ENCODE results near the gene SATB2.

Gene SATB2

DNA sequence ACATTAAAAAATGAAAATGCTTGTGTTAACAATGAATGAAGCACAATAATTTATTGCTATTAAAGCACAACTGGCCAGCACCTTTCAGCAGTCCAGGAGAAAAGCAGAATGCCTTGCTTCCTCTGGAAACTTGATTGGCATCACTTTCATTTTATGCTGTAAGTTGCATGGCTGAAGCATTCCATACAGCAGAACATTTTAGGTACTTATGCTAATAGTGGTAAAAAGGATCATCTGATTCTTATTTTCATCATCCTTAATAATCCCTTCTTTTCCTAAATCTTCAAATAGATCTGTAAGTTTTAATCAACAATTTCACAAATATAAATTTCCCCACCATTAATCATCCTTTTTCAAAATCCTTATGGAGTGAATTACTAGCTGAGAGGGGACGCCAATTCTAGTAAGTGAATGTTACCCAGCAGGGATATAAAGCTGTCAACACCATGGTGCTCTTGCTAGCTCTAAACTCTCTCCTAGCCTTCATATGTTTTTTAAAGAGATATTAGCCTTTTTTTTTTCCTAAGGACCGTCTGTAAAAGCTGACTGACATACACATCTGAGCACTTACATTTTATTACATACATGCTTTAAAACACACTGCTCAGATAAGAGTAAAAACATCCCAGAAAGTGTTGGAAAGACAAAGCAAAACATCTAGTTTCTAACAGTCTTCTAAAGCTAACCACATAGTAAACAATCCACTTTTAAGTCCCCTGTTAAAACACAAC is 5.3 kb downstream of the SATB2 start:
- DNase-seq, result peak; percentile 35

DNA sequence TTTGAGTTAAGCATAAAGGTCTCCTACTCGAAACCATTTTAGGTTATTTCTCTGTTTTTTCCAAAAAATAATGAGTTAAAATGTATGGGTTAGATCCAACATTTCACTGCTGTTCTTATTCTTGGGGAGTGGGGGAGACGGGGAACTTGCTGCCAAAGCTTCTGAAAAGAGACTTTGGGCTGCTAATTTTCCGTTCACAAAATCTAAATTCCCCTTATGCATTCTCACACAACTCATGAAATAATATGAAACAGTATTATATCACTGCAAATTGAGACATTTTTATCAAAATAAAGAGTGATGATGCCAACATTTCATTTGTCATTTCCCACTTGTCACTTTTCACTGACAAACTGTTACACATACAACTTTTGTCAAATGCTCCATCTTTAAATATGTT is 7.8 kb downstream of the SATB2 start:
- no peak for DNase-seq

DNA sequence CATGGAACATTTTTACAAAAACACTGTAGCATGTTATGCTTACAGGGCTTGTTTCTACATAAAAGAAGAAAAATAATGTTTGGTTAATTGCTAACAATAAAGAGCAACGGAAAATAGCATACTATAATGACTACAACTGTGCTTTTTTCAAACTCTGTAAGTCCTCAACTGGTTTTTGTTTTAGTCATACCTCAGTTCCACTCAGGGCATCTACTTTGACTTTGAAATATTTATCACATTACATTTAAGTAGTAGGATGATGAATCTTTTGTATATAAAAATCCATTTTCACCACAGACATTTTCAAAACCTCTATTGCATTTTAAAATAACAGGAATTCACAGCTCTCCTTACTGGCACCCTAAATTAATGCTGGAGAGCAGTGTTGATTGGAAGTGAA is 8.3 kb downstream of the SATB2 start:
- no peak for DNase-seq

GRCh38 chr2:199446996-199447576 is 10.7 kb downstream of the SATB2 start:
- DNase-seq, result no peak

DNA sequence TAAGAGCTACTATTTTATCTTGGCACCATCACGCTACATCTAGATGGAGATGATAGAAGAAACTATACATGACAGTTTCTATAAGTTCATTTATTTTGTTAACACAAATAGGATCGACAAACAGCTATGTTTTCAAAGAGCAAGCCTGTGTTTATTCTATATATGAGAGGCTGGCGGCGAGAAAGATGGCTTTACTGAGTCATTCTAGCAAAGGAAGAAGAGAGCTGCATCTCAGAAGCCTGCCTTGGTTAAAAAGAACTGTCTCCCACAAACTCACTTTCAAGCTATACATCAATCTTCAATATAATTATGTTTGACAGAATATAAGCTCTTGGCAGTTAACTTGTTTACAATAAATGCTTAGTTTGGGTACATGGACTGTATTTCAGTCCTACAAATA is 13.0 kb downstream of the SATB2 start:
- DNase-seq, result no peak

- DNase-seq, result no peak
Measured at GRCh38 chr2:199443589-199444130, 14.1 kb downstream of the SATB2 start.

DNA sequence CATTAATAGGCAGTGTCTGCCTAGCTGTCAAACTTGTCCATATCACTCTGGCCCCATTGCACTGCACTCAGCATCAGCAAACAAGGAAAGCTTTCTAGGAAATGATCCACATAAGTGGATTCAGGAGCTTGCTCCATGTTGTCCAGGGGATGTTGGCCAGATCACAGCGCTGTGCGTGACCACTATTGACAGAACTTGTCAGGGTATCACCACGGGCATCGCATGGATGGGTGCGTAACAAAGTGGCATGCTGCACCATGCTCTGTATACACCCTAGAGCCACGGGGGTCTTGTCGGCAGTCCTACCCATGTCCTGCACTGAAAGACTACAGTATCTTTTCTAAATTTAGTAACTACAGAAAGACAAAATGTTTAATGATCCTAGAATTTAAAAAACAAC is 15.6 kb downstream of the SATB2 start:
- no peak for DNase-seq

DNA sequence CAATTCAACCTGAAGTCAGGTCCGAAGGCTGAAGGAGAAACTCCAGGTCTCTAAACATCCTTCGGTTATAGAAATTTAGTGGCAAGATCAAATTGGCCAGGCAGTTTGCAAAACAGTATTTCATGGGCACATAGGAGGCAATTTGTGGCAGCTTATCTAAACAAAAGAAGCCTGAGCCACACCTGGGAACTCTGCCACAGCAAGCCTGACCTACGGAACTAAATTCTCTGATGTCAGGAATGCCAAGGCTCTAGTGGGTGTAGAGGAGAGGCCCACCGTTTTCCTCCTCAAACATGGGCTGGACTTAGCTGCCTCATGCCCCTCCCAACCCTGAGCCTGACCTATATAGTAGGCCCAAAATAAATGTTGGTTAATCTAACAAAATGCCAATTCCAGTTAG is 16.0 kb downstream of the SATB2 start:
- DNase-seq, result no peak

DNA sequence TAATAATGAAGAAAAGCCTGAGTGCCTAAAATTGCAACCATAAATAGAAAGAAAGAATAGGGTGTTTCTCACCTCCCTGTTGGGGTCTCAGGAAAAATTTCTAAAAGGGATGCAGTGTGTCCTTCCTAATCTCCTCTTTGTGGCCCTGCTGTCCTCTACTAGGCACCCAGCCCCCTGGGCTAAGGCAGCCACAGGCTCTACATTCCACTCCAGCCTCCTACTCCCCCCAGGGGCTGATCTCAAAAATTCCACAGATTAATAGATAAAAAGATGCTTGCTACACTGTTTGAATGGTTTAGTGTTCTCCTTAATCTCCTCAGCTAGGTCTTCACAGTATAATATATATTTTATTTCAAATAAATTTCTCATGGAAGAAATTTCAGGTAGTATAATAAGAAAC is 17.6 kb downstream of the SATB2 start:
- DNase-seq, result no peak

DNA sequence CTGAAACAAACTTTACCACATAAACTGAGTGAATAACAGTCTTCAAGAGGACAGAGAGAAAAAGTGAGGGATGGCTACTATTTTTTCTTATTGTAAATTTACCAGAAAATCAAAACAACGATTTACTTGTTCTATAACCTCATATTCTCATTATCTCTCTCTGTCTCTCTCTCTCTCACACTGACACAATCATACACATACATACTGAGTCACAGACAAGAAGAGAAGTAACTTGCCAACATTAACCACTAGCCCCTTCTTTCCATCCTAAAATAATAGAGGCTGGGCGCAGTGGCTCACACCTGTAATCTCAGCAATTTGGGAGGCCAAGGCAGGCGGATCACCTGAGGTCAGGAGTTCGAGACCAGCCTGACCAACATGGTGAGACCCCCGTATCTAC is 18.2 kb downstream of the SATB2 start:
- no peak for DNase-seq

DNA sequence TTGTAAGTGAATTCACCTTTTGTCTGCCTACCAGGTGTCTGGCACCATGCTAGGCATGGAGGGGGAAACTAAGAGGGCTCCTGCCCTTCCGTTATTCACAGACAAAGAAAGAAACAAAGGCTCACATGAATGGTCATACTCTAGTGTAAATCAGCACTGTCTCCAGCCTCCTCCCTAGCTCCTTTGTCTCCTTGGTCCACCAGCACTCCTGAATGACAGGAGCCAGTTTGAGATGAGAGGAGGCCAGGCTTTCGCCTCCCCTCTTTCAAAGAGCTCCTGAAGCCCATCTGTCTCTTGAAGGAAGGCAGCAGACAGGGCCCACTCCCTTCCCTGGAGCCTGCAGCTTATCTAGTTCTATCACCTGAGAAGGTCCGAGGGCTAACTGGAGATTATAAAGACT is 18.7 kb downstream of the SATB2 start:
- no peak for DNase-seq

DNA sequence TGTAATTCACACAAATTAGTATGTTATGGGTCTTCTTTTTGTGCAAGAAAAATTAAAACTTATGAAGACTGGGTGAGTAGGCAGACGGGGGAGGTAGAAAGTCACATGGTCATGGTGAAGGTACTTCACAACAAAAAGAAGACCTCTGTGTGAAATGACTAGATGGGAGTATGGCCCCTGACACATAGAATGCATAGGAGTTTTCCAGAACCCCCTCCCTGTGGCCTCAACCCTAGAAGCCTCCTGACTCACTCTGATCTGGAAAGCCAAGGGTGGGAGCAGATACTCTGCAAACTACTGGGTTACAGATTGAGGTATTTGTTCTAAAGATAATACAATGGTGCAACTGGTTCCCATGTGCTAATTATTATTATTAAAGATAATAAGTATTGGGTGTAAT is 23.2 kb downstream of the SATB2 start:
- DNase-seq, result no peak

DNA sequence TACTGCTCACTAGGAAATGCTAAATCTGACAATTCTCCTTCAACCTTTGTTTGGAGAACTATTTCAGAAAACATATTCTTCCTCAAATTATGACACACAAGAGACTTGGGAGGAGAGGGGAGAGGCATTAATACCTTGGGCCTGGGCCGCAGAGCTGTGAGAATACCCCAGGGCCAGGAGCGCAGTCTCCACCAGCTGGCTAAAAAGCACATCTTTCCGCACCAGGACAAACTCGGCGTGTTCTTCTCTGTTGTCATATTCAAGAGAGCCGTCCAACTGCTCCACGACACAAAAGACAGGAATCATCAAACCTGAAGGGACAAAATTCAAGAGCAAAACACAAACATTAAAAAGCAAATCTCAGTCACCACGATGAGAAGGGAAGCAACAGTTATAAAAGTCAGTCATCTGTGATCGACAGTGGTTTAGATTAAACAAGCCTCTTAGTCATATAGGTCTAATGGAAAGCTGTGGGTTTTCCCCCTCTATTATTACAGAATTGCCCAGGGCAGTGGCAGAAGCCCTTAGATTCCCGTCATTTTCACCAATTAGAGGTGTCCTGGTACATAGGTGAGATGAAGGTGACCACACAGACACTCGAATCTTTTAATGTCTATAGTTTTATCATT is 24.4 kb downstream of the SATB2 start:
- peak; percentile 46 for DNase-seq

DNA sequence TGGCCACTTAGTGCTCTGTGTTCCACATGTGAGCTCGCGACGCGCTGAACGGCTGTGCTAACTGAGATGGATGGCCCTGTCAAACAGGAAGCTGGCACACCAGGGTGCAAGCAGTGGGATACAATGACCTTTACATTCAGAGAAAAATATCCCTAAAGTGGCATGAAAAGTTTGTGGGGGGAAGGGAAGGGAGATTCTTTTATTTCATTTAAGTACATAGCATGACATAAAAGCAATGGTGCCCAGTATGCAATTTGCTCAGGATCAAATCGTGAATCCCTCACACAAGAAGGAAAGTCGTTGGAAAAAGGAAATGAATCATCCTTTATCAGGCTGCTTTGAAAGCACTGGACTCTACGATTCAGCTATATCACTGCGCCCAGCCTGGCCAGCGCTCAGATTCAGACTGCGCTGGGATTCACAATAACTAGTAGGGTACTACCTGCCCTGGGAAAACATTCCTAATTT is 26.0 kb downstream of the SATB2 start:
- DNase-seq, result peak; percentile 24

GRCh38 chr2:199430214-199430613 is 27.5 kb downstream of the SATB2 start:
- DNase-seq, result no peak

DNA sequence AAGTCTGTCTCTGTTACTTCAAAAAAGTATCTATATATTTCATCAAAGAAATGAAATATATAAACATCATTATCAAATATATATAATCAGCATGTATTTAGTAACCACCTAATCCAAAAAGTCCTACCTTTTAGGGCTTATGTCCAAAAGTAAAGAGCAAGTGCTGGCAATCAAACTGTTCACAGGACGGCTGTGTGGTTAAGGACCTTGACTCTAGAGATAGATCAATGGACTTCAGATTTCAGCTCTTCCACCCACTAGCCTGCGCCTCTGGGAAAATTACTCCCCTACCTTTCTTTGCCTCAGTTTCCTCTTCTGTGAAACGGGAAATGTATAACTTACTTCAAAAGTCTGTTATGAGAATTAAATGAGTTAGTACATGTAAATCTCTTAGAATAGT is 29.4 kb downstream of the SATB2 start:
- DNase-seq, result no peak

DNA sequence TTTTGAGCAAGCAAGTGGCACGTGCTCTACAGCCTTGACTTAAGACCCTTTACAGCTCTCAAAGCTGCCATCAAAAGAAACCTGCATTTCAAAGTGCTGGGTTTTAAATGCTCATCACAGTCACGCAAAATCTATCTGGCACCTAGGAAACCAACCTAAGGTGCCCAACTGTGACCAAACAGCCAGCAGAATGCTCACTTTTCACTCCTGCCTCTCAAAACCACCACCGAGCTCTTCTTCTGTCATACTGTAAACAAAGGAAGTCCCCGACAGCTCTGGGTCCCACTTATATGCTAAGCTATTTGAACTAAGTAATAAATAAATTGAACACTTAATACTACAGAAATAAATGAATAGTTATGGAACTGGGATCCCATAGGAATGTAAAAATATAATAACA is 33.6 kb downstream of the SATB2 start:
- no peak for DNase-seq

DNA sequence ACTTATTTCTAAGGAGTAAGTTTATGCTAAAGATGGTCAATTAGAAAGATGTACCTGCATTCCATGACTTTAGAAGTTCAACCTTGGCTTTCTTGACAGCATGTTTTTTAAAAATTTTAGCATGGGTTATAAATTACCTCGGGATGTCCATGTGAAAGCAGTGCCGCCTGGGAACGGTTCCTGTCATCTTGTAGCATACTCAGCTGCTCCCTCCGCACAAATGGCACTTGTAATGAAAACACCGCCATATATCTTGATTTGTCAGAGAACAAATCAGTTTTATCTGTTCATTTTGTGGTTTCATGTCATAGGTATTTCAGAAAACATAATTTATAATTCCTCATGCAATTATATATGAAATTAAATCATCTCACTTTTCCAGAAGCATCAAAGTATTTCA is 38.3 kb downstream of the SATB2 start:
- no peak for DNase-seq

DNA sequence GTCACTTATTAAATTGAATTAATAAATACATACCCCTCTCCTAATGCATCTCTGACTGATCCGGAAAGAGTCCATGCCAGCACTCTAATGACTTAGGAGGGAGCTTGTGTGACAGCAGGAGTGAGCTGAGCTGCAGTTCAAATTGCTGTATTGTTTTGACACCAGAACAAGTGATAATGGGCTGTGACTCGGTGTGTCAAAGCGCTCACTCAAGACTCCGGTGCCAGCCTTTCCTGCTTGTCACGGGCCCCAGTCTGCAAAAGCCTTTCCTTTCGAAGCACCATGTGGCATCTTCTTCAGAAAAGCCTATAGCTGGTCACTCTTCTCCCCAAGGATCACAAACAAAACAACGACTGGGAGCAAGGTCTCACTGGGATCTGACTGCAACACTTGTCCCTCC is 43.3 kb downstream of the SATB2 start:
- DNase-seq, result no peak

- DNase-seq, result no peak
Measured at GRCh38 chr2:199414001-199414400, 43.7 kb downstream of the SATB2 start.

DNA sequence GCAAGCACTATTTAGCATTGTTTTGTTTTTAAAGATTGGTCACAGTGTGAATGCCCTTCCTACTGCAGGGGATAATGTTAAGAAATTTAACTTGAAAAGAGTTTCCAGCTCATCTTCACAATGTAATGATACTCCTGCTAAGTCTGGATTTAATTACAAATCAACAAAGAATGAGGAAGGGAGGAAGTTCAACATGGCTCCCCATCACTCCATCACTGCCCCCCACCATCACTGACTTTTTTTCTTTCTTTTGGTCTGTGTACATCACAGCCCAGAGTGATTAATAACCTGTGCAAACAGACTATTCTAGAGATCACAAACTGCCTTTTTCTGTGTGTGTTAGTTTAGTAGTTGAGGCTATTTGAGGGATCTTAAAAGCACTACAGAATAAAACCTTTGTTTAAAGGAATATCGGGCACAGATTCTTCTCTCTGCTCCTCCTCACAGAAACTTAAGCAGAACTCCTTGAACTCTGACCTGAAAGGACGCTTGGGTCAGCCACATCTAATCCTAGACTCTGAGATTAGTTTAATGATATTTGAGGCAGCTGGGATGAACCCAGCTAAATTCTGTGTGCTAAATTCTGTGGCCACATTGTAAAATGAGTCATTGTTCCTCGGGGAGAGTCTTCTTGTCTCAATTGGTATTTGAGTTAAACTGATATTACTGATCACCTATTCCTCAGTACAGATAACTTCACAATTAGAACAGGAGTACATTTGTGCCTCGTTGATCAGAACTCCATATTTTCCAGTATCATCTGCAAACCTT is 47.8 kb downstream of the SATB2 start:
- no peak for DNase-seq

- DNase-seq, result no peak
Measured at GRCh38 chr2:199407421-199407820, 50.3 kb downstream of the SATB2 start.

DNA sequence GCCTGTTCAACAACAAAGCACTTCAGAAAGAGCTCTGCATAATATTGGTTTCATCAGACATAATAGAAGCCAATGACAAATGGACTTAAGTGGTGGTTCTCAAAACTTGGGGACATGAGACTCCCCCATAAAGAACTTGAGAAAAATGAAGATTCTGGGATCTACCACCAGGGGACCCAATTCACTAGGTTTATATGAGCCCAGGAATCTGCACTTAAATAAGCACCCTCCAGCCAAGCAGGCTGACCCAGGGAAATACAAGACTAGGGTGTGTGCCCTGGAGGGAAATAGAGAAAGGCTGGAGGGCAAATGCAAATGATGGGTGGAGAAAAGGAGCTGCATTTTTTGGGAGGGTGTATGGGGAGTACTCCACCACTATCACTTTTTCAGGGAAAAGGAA is 52.5 kb downstream of the SATB2 start:
- DNase-seq, result no peak

Data from NCI-H510A treated with DMSO at 0.1 percent for 48 hours (cell line).